ENCODE results near the gene RDH14.
A peak's percentile ranks its signal among the peaks of the same experiment; 100 is the strongest.

The RDH14 gene

GRCh38 chr2:18560031-18560796 is at the start of gene RDH14:
Gene RDH14, minus strand, starts transcription at chr2:18560653. Its CDS starts 81 bp downstream, at chr2:18560572.
- DNase-seq (ENCODE audit: low read depth in 2 of 2), result peak; percentile 84 to 87

GRCh38 chr2:18610090-18610489 is 49.6 kb upstream of the RDH14 start:
- DNase-seq (ENCODE audit: low read depth in 2 of 2), result no peak

GRCh38 chr2:18605115-18605514 is 44.7 kb upstream of the RDH14 start:
- no peak for DNase-seq (ENCODE audit: low read depth in 2 of 2)

- DNase-seq (ENCODE audit: low read depth in 2 of 2), result no peak
Observed at GRCh38 chr2:18604531-18604885, 44.1 kb upstream of the RDH14 start.

- no peak for DNase-seq (ENCODE audit: low read depth in 2 of 2)
Observed at GRCh38 chr2:18603854-18604530, 43.5 kb upstream of the RDH14 start.

- DNase-seq (ENCODE audit: low read depth in 2 of 2), result no peak
Observed at GRCh38 chr2:18602298-18602697, 41.8 kb upstream of the RDH14 start.

GRCh38 chr2:18600255-18600613 is 39.8 kb upstream of the RDH14 start:
- no peak for DNase-seq (ENCODE audit: low read depth in 2 of 2)

GRCh38 chr2:18599509-18600254 is 39.2 kb upstream of the RDH14 start:
- DNase-seq (ENCODE audit: low read depth in 2 of 2), result no peak

- no peak for DNase-seq (ENCODE audit: low read depth in 2 of 2)
Observed at GRCh38 chr2:18598848-18599484, 38.5 kb upstream of the RDH14 start.

GRCh38 chr2:18597618-18598017 is 37.2 kb upstream of the RDH14 start:
- DNase-seq (ENCODE audit: low read depth in 2 of 2), result no peak

GRCh38 chr2:18596993-18597392 is 36.5 kb upstream of the RDH14 start:
- no peak for DNase-seq (ENCODE audit: low read depth in 2 of 2)

- no peak for DNase-seq (ENCODE audit: low read depth in 2 of 2)
Observed at GRCh38 chr2:18593496-18593895, 33.0 kb upstream of the RDH14 start.

- DNase-seq (ENCODE audit: low read depth in 2 of 2), result no peak
Observed at GRCh38 chr2:18592372-18592771, 31.9 kb upstream of the RDH14 start.

- DNase-seq (ENCODE audit: low read depth in 2 of 2), result no peak
Observed at GRCh38 chr2:18589354-18589753, 28.9 kb upstream of the RDH14 start, which contains the start of gene NT5C1B. Gene NT5C1B, minus strand, starts transcription at chr2:18589569. Its CDS starts 101 bp downstream, at chr2:18589468.

- DNase-seq (ENCODE audit: low read depth in 2 of 2), result no peak
Observed at GRCh38 chr2:18588802-18589201, 28.3 kb upstream of the RDH14 start.

- no peak for DNase-seq (ENCODE audit: low read depth in 2 of 2)
Observed at GRCh38 chr2:18588049-18588448, 27.6 kb upstream of the RDH14 start.

- no peak for DNase-seq (ENCODE audit: low read depth in 2 of 2)
Observed at GRCh38 chr2:18585526-18585925, 25.1 kb upstream of the RDH14 start.

- DNase-seq (ENCODE audit: low read depth in 2 of 2), result no peak
Observed at GRCh38 chr2:18584608-18584954, 24.1 kb upstream of the RDH14 start.

GRCh38 chr2:18583905-18584607 is 23.6 kb upstream of the RDH14 start:
- no peak for DNase-seq (ENCODE audit: low read depth in 2 of 2)

GRCh38 chr2:18580606-18581005 is 20.2 kb upstream of the RDH14 start:
- DNase-seq (ENCODE audit: low read depth in 2 of 2), result no peak

- no peak for DNase-seq (ENCODE audit: low read depth in 2 of 2)
Observed at GRCh38 chr2:18578033-18578432, 17.6 kb upstream of the RDH14 start.
